Measurements from ENCODE around the gene SLC2A6. TPM values are rescaled to one million over a fixed set of nuclear protein-coding genes. Genes with fewer than 3 reads are reported as not detected.

Gene SLC2A6
- total RNA-seq, 1 donor from 2014 or later, result 24.3 TPM

DNA sequence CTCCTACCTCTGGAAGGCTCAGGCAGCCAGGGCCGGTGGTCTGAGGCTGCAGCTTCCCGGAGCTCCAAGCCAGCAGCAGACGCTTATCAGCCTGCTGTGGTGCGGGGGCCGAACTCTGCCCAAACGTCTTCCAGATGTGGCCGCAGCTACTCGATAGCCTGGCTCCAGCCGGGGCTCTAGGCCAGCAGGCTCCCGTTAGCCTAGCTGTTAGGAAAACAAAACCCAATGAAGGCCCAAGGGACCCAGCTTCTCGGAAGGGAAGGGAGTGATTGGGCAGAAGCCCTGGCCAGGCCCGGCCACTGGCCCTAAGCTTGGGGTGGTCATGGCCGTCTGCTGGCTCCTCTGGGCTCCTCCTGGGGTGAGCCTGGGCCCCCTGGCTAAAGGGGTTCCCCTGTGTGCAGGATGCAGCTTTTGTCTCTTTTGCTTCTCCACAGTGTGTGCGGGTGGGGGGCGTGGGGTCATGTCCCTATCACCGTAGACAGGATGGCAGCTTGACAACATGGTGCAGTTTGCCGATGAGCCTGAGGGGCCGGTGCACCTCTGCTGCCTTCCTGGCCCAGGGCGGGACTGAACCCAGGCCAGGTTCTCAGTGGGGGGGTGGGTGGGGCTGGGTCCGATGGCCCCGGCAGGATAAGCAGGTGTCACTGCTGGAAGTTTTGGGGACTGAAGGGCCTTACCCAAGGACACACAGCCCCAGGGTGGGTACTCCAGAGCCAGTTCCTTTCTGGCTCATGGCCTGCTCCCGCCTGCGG lies 27.2 kb upstream of the SLC2A6 start:
- H3K79me2 ChIP-seq (ENCODE audit: insufficient read depth, low read length), result no peaks in the 10 kb centered on the region
- DNase-seq (ENCODE audit: low read depth) (no peak), FAIRE-seq (no peak)
- no peak overlapping the region for H3K4me2 ChIP-seq (ENCODE audit: low read length)
- peaks cover under 1% of the 10 kb centered on the region for H3K36me3 Mint-ChIP-seq (ENCODE audit: low read depth, unreplicated experiment)
- peaks cover 4% of the 10 kb centered on the region for H3K27me3 ChIP-seq (ENCODE audit: insufficient read depth, low read length)
- no peak overlapping the region for H3K4me3 ChIP-seq (ENCODE audit: insufficient read depth, low read depth, low read length)
- no peak overlapping the region for H2AFZ ChIP-seq (ENCODE audit: low read depth, low read length)
- TF ChIP-seq, protein P1, sequence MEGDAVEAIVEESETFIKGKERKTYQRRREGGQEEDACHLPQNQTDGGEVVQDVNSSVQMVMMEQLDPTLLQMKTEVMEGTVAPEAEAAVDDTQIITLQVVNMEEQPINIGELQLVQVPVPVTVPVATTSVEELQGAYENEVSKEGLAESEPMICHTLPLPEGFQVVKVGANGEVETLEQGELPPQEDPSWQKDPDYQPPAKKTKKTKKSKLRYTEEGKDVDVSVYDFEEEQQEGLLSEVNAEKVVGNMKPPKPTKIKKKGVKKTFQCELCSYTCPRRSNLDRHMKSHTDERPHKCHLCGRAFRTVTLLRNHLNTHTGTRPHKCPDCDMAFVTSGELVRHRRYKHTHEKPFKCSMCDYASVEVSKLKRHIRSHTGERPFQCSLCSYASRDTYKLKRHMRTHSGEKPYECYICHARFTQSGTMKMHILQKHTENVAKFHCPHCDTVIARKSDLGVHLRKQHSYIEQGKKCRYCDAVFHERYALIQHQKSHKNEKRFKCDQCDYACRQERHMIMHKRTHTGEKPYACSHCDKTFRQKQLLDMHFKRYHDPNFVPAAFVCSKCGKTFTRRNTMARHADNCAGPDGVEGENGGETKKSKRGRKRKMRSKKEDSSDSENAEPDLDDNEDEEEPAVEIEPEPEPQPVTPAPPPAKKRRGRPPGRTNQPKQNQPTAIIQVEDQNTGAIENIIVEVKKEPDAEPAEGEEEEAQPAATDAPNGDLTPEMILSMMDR (IDR thresholded peaks at IDR 0.05; ENCODE audit: insufficient read depth, low read depth, low read length), result no peak
- no peak for TF ChIP-seq EZH2 (IDR thresholded peaks at IDR 0.05; ENCODE audit: insufficient read depth, low read length)
- no peak overlapping the region for H3K9ac ChIP-seq (ENCODE audit: low read length)
- no peaks in the 10 kb centered on the region for H4K20me1 ChIP-seq (ENCODE audit: insufficient read depth, low read length)
- peaks cover 14% of the 10 kb centered on the region for H3K4me1 Mint-ChIP-seq (ENCODE audit: low read depth, unreplicated experiment)
- no peak overlapping the region for H3K27ac ChIP-seq (ENCODE audit: low read depth, low read length)
- H3K4me1 ChIP-seq (ENCODE audit: insufficient read depth, low read length), result peaks cover 25% of the 10 kb centered on the region
- H3K9me3 Mint-ChIP-seq (ENCODE audit: unreplicated experiment), result peaks cover 19% of the 10 kb centered on the region
- H3K36me3 ChIP-seq (ENCODE audit: insufficient read depth, low read length), result no peaks in the 10 kb centered on the region
- H3K27ac Mint-ChIP-seq (ENCODE audit: unreplicated experiment), result no peak overlapping the region
- peaks cover 7% of the 10 kb centered on the region for H3K9me3 ChIP-seq (ENCODE audit: insufficient read depth, low read depth, low read length)
- peaks cover 18% of the 10 kb centered on the region for H3K27me3 Mint-ChIP-seq (ENCODE audit: low read depth, unreplicated experiment)
- H3K4me3 Mint-ChIP-seq (ENCODE audit: unreplicated experiment), result no peak overlapping the region

DNA sequence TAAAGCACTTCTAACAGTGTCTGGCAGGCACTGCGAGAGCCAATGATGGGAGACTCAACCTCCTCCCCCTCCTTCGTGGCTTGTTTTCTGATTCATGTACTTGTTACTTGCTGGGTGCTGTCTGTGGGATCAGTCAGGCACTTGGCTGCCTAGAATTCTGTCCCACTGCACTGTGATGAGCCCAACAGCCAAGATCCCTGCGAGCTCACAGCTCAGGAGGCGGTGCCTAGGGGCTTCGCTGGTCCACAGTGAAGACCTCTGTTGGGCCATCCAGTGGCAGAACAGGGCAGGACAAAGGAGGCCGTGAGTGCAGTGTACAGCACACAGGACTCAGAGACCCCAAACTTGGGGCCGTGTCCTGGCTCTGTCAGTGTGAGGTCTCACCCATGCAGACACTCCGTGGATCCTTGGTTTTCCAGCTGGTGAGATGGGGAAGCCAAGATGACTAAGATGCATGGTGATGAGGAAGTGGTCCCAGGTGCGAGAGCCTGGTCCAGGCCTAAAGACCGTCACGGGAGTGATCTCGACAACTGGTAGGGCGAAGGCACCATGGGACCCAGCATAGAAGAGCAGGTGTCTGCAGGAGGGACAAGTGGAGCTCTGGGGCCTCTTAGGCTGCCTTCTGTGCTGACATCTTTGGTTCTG lies 26.4 kb upstream of the SLC2A6 start:
- Histone ChIP-seq H3K27ac (ENCODE audit: low read depth, low read length) (no peak overlapping the region), H3K27me3 (ENCODE audit: insufficient read depth, low read length) (peaks cover 4% of the 10 kb centered on the region), H2AFZ (ENCODE audit: low read depth, low read length) (no peak overlapping the region), H3K4me1 (ENCODE audit: insufficient read depth, low read length) (peaks cover 25% of the 10 kb centered on the region), H3K9me3 (ENCODE audit: insufficient read depth, low read depth, low read length) (peaks cover 9% of the 10 kb centered on the region), H3K36me3 (ENCODE audit: insufficient read depth, low read length) (no peaks in the 10 kb centered on the region), H3K4me3 (ENCODE audit: insufficient read depth, low read depth, low read length) (no peak overlapping the region), H3K9ac (ENCODE audit: low read length) (no peak overlapping the region), H3K79me2 (ENCODE audit: insufficient read depth, low read length) (no peaks in the 10 kb centered on the region), H4K20me1 (ENCODE audit: insufficient read depth, low read length) (no peaks in the 10 kb centered on the region), H3K4me2 (ENCODE audit: low read length) (no peak overlapping the region)
- TF ChIP-seq EZH2 (IDR thresholded peaks at IDR 0.05; ENCODE audit: insufficient read depth, low read length), result no peak
- TF ChIP-seq, protein P1 (IDR thresholded peaks at IDR 0.05; ENCODE audit: insufficient read depth, low read depth, low read length), result no peak
- no peak overlapping the region for H3K4me3 Mint-ChIP-seq (ENCODE audit: unreplicated experiment)
- peaks cover 20% of the 10 kb centered on the region for H3K9me3 Mint-ChIP-seq (ENCODE audit: unreplicated experiment)
- H3K27ac Mint-ChIP-seq (ENCODE audit: unreplicated experiment), result peak overlapping the region; percentile 78
- peaks cover 22% of the 10 kb centered on the region for H3K27me3 Mint-ChIP-seq (ENCODE audit: low read depth, unreplicated experiment)
- peaks cover 2% of the 10 kb centered on the region for H3K36me3 Mint-ChIP-seq (ENCODE audit: low read depth, unreplicated experiment)
- peak; percentile 25 for DNase-seq (ENCODE audit: low read depth)
- FAIRE-seq, result no peak
- peaks cover 14% of the 10 kb centered on the region for H3K4me1 Mint-ChIP-seq (ENCODE audit: low read depth, unreplicated experiment)

DNA sequence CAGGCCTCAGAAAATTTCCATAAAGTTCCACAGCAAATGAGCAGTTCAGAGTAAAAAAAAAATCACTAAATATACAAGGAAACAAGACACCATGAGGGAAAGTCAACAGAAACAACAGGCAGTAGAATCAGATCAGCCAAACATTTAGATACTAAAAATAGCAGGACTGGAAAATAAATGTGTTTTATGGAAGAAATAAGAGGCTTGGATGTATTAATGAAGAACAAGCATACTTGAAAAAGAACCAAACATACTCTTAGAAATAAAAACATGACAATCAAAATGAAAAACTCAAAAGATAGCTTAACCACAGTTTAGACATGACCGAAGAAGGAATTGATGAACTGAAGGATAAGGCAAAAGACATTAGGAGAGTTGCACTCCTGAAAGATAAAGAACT lies 23.2 kb upstream of the SLC2A6 start:
- H3K27ac ChIP-seq (ENCODE audit: low read depth, low read length), result no peak overlapping the region
- H3K4me2 ChIP-seq (ENCODE audit: low read length), result no peak overlapping the region
- H3K27ac Mint-ChIP-seq (ENCODE audit: unreplicated experiment), result no peak overlapping the region
- no peaks in the 10 kb centered on the region for H3K79me2 ChIP-seq (ENCODE audit: insufficient read depth, low read length)
- H3K4me1 ChIP-seq (ENCODE audit: insufficient read depth, low read length), result peaks cover 12% of the 10 kb centered on the region
- H3K27me3 ChIP-seq (ENCODE audit: insufficient read depth, low read length), result peaks cover 12% of the 10 kb centered on the region
- no peak overlapping the region for H3K4me3 Mint-ChIP-seq (ENCODE audit: unreplicated experiment)
- peaks cover 2% of the 10 kb centered on the region for H3K36me3 Mint-ChIP-seq (ENCODE audit: low read depth, unreplicated experiment)
- H3K27me3 Mint-ChIP-seq (ENCODE audit: low read depth, unreplicated experiment), result peaks cover 36% of the 10 kb centered on the region
- no peak for TF ChIP-seq EZH2 (IDR thresholded peaks at IDR 0.05; ENCODE audit: insufficient read depth, low read length)
- TF ChIP-seq, protein P1 (IDR thresholded peaks at IDR 0.05; ENCODE audit: insufficient read depth, low read depth, low read length), result no peak
- H3K9ac ChIP-seq (ENCODE audit: low read length), result no peak overlapping the region
- H3K9me3 ChIP-seq (ENCODE audit: insufficient read depth, low read depth, low read length), result peaks cover 9% of the 10 kb centered on the region
- H2AFZ ChIP-seq (ENCODE audit: low read depth, low read length), result no peak overlapping the region
- no peaks in the 10 kb centered on the region for H4K20me1 ChIP-seq (ENCODE audit: insufficient read depth, low read length)
- FAIRE-seq (no peak), DNase-seq (ENCODE audit: low read depth) (no peak)
- no peaks in the 10 kb centered on the region for H3K36me3 ChIP-seq (ENCODE audit: insufficient read depth, low read length)
- peaks cover 25% of the 10 kb centered on the region for H3K9me3 Mint-ChIP-seq (ENCODE audit: unreplicated experiment)
- peaks cover 3% of the 10 kb centered on the region for H3K4me1 Mint-ChIP-seq (ENCODE audit: low read depth, unreplicated experiment)
- H3K4me3 ChIP-seq (ENCODE audit: insufficient read depth, low read depth, low read length), result no peak overlapping the region

All from astrocyte (in vitro differentiated cells and primary cell).